GM19351 (cell line): ENCODE results near the gene KCTD21.
"Not testable (repeated sequence)": the region's sequence is repeated elsewhere in the genome, so short reads cannot be mapped to it uniquely, and the experiment has no call there.

Source experiments
- ATAC-seq: cut with Tn5 transposase; IDR thresholded peaks from one replicate; pipeline ENCODE4 v1.9.1; 2021; ENCODE audit warnings: mild to moderate bottlenecking, moderate library complexity; ENCODE audit not compliant: unreplicated experiment

The KCTD21 gene

DNA sequence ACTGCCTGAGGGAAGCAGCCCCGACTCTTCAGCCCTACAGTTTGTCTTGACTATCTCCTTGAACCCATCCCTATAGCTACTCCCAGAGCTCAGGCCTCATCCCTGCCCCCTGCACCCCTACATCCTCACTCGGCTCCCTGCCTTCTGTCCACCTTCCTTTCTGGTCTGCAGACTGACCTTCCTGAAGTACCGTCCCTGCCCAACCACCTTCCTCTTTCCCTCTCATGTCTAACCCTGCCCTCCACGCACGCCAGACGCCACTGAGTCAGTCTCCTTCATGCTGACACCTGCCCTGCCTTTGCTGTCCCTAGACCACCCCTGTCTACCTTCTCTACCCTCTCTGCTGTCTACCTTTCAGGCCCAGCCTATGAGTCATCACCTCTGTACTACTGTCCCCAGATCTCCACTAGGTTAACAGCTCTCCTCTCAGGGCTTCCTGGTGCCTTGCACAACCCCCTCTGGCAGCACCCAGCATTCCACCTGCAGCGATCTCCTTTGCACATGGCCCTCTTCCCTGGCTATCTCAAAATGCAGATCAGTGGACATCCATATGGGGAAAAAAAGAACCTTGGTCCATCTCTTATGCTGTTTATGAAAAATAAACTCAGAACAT, 8.9 kb downstream of the KCTD21 start:
- no peak for ATAC-seq

DNA sequence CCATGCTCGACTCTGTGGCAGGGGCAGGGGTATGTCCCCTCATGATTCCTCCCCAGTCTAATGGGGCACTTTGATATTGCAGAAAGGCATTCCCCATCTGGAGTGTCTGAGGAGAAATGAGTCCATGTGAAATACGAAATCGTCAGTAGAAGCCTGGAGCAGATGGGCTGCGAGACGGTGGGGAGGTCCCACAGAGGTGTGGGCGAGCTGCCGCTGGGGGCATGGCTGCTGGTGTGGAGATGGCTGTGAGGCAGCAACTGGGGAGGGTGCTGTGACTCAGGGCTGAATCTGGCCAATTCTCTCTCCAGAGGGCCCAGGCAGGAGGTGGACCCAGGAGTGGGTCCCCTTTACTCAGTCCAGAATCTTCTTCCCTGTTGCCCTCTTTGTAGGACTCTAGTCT, 11.2 kb downstream of the KCTD21 start:
- no peak for ATAC-seq

DNA sequence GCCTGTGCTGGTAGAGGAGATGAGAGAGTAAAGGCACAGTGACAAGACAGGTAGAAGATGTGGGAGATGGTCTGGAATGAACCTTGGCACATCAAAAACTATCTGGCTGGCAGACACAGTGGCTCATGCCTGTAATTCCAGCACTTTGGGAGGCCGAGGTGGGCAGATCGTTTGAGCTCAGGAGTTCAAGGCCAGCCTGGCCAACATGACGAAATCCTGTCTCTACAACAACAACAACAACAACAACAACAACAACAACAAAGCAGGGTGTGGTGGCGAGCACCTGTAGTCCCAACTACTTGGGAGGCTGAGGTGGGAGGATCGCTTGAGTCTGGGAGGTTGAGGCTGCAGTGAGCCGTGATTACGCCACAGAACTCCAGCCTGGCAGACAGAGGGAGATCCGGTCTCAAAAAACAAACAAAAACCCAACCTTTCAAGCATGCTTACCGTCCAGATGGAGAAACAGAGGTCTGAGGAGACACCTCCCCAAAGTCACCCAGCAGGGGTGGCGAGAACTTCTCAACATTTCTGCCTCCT, 11.8 kb downstream of the KCTD21 start:
- ATAC-seq: no peak

DNA sequence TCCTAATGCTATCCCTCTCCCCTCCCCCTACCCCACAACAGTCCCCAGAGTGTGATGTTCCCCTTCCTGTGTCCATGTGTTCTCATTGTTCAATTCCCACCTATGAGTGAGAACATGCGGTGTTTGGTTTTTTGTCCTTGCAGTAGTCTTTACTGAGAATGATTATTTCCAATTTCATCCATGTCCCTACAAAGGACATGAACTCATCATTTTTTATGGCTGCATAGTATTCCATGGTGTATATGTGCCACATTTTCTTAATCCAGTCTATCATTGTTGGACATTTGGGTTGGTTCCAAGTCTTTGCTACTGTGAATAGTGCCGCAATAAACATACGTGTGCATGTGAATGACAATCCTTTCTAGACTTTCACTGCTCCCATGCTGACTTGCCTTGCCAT, 12.6 kb downstream of the KCTD21 start:
- not testable (repeated sequence) for ATAC-seq

DNA sequence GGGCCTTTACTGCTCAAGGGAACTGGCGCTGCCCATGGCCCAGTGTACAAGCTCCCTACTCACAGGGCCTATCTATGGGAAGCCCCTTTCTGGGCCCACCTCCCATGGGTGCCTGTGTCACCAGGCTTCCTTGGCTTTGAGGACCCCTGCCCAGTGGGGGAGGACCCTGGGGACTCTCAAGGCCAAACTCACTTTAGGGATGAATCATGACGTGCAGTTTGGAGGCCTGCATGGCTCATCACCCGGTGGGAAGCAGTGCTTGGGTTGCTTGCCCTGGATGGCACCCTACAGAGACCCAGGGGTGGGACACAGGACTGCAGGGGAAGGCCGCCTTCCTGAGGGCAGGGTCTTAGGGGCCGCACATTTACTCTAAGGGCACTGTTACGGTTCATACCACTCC, 16.5 kb downstream of the KCTD21 start:
- ATAC-seq: no peak

DNA sequence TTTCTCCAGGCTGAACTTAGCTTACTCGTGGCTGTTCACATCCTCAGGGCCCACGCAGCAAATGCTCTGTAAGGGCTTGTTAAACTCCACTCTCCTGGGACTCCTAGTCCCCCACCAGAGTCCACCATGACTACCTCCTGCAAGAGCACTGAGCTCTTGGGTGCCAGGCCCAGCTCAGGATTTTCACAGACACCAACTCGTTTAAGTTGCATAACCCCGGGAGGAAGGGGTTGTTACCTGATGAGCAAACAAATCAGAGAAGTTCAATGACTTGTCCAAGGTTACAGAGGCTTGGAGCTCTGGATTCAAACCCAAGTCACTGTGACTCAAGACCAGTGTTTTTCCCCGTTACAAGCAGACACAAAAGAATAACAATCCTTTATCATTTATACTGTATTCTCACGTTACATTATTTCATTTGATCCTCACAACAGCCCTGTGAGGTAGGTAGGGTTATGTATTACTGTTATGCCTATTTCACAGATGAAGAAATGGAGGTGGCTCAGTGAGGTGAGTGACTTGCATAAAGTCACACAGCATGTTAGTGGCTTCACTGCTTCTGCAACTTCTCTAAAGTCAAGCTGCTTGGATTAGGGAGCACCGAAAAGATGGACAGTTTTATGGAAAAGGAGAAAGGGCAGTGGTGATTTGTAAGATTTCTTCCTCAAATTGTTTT, 17.4 kb downstream of the KCTD21 start:
- ATAC-seq: no peak

DNA sequence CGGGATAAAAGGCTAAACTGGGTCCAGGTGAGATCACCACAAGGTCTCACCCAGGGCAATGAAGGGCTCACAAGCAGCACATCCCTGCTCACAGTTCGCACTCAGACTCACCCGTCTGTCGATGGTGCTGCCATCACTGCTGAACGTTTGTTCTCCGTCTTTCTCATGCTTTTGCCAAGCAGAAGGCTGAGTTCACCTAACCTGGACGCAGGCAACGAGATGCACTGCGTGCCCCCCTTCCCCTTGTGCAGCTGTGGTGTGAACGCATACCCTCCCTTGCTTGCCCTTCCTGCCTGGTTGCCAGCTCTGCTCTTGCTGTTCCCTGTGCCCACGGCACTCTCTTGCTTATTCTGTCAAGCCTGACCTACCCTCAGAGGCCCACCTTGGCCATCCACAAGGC, 18.0 kb downstream of the KCTD21 start:
- no peak for ATAC-seq

DNA sequence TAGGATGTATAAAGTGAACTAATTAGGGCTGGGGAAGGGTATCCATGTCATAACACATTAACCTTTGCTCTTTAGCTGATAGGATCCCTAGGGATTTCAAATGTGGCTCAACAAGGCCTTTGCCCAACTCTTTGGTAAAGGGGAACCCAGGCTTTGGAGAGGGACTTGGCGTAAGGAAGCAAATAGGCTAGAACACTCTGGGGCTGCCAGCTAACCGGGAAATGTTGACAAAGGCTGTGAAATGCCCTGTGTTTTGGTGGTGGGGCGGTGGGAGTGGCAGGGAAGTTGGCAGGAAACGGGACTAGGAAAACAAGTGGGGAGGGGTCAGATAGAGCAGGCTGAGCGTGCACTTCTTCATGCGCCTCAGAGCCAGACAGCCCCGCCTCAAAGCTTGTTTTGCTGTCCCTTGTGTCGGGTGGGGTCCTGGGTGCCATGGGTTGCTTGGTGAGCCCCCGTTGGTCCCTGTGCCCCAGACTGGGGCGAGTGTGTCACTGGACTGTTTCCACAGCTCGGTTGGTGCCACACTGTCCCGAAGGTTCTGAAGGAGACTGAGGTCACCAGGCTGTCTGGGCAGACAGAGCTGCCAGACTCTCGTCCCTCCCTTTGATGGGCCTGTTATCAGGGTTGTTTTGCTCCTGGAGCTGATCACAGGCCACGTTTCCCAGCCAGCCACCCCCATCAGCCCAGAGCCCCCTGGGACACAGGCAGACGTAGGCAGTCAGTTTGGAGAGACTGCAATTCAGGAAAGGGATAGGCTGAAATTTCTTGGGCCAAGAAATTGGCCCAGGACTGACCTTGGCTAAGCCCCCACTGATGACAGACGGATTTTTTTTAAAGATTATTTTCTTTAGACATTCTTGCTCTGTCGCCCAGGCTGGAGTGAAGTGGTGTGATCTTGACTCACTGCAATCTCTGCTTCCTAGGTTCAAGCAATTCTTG, 19.6 kb downstream of the KCTD21 start:
- no peak for ATAC-seq

DNA sequence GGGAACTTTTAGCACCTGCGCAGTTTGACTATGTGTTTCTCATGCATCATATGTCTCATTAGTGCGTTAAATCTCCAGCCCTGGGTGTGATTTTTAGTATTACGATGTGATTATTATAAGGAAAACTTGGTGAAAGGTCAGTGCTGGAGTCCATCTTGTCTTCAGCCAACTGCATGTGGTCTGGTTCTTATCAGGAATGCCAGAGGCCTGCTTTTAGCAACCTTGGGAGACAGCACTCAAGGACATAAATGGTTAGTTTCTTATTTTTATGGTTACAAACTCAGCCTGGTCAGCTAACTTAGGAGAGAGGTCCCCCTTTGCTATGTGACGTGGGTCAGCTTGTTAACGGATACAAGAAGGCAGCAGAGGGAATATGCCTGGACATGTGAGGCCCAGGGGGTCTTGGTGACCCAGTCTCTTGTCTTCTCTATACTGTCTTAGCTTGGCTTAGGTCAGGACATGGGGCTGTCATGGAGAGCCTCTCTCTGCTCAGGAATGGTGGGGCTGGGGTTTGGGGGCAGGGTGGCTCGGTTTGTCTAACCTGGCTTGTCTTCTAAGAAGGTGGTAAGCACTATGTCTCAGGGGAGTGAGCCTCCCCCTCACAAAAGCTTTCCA, 21.5 kb downstream of the KCTD21 start:
- ATAC-seq: no peak

DNA sequence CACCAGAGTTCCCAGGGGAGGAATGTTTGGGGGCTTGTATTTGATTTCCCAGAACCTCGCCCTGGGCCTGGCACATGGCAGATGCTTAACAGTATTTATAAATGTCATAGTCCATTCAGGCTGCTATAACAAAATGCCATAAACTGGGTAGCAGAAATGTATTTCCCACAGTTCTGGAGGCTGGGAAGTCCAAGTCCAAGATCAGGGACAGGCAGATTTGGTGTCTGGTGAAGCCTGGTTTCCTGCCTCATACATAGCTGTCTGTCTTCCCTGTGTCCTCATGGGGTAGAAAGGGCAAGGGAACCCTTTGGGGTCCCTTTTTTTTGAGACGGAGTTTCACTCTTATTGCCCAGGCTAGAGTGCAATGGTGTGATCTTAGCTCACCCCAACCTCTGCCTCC, 24.0 kb downstream of the KCTD21 start:
- ATAC-seq: no peak

DNA sequence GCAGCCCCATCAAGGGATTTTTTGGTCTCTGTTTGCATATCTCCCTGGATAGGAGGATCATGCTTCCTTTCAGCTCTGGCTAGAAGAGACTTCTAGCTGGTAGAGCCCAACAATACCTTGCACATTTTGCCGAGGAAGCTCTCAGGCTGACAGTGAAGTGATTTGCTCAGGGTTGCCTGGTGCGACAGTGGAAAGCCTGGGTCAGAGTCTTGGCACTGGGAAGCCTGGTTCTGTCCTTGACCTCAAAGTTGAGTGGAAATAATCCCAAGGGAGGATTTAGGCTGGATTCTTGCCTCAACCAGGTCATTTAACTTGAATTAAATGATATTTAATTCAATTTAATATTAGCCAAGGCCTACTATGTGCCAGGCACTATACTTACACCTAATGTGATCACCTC, 24.6 kb downstream of the KCTD21 start:
- no peak for ATAC-seq

DNA sequence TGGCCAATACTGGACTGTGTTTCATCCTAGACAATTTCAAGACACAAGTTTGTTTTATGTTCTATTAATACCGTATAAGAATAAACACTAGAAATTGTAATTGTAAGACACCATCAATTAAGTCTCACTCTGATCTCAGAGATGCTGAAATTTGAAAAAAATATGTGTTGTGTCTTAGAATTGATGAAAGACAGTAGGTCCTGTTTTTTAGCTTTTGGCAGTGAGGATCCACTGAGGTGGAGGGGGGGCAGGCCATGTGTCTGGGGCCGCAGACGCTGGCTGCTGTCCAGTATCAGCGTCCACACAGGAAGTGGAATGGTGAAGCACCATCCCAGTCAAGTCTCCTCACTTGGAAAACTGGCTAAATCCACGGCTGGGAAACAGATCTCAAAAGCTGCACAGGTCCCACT, 26.5 kb downstream of the KCTD21 start:
- ATAC-seq: no peak

DNA sequence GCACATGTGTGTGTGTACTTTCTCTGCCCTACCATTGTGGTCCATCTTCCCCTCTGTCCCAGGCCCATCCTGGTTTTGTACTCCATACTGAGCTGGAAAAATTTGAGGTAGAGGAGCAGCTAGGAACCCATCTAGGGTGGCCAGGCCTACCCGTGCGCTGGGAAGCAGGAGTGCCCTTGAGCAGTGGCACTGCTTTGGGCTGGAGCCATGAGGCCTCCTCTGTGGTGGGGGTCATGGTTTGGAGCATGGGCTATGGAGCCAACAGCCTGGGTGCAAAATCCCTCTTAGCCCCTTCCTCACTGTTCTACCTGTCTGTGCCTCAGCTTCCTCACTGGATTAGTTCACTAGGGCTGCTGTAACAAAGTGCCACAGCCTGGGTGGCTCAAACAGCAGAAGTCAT, 27.1 kb downstream of the KCTD21 start:
- ATAC-seq: no peak

DNA sequence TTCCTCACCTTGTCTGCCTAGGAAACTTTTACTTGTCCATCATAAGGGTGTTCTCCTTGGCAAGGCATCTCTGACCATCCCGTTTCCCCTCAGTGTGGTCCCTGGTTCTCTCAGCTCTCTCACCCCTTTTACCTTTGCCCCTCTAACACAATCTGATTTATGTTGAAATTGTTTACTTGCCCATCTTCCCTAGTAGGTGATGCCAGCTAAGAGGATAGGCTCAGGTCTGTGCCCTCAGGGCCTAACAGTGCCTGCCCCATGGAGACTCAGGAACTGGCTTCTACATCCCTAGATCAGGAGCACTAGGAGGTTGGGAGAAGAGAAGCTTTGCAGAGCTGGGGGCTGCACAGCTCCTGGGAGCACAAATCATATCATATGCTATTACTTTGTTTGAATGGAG, 27.9 kb downstream of the KCTD21 start:
- no peak for ATAC-seq

DNA sequence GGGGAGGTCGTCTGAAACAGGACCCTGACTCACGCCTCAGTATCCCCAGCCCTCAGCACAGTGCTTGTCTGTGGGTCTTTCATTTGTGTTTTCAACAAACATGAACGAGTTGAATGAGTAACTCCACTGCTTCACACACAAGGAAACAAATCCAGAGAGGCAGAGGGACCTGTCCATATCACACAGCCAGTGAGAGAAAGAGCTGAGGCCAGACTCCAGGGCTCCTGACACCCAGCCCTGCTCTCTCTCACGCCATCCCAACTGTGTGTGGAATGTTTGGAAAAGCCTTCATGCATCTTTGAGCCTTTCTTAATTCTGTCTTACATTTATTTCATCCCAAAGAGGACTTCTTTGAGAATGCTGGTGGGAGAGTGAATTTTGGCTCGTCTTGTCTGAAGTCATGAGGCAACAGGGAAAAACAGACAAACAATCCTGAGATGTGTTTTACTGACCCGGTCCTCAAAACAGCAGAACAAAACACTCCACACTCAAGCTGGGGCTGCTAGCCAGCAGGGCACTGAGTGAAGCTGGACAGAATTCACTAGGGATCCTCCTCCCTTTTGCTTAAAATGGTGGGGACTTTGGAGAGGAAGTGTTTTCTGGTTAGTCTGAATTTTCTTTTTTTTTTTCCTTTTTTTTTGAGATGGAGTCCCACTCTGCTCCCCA, 29.3 kb downstream of the KCTD21 start:
- no peak for ATAC-seq

DNA sequence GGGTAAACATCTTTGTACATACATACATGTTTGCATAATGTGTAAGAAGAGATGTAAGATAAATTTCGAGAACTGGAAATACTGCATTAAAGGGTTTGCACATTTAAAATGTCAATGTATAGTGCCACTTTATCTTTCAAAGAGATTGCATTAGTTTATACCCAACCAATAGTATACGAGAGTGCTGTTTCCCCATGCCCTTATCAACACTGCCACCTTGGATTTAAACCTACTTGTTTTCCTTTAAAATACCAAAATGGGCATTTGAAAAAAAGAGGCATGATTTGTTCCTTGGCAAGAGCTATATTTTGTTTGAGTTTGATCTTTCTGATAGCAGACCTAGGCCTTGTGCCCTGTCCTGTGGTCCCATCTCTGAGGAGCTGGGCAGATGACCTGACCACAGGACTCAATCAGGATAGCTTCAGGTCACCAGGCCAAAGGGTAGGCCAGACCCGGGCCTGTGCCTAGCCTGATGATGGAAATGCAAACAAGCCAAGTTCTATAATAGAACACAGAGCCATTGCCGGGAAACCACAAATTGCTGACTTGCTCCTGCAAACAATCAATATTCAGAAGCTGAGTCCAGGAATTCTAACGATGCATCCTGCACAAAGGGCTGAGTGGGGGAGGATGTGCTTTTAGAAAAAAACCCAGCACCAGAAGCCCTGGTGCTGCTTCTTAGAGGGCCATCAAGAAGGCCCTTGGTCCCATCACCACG, 32.1 kb downstream of the KCTD21 start:
- no peak for ATAC-seq

DNA sequence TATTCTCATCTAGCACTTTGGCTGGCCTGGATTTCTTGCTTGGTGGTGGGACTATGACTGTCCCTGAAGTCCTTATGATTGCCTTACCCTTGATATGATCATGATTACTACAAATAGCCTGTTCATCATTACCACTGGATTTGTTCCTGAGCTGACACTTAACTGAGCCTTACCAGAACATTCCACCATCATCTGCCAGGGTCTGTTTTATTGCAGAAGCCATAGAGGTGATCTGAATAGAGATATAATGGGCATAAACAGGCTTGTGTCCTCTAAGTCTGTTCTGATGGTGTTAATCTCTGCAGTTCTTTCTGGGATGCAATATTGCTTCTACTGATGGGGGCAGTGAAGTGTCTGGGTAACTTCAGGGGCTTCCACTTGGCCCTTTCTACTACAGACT, 36.6 kb downstream of the KCTD21 start:
- ATAC-seq: no peak

DNA sequence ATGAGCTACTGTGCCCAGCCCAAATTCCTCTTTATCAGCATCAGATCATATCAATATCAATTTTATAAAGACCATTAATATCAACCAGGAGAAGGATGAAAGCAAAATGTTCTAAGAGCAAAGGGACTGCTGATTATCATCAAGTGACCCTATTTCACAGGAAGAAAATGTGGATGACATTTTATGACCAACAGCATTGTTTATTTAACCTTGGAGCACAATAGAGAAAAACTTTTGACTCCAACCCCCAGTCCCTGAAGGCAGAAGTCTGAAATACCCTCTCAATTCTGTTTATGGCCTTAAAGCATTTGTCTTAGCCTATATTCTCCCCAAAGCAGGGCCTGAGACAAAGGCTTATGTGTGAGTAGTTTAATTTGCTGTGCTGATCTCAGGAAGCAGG, 37.7 kb downstream of the KCTD21 start:
- ATAC-seq: no peak

DNA sequence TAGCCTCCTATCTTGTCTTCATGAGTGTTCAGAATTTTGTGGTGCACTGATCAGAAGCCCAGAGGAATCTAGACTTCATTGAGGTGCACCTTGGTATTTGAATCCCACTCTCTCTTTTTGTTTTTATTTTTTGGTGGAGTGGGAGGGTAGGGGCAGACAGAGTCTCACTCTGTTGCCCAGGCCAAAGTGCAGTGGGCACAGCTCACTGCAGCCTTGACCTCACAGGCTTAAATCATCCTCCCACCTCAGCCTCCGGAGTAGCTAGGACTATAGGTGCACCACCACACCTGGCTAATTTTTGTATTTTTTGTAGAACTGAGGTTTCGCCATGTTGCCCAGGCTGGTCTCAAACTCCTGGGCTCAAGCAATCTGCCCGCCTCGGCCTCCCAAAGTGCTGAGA, 38.1 kb downstream of the KCTD21 start:
- no peak for ATAC-seq

DNA sequence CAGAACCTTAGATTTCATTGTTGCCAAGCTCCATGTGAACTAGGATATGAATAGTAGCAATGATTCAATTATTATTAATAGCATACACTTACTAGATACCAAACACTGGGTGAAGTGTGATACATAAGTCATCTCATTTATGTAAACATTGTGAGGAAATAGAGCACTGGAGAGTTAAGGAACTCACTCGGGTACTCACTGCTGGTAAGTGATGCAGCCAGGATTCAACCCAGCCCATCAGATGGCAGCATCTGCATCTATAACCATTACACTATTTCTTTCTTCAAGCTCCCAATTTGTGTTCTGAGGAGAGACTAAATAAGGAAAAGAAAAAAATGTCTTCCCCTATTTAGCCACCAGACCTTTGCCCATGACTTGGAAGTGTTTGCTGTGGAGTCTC, 38.8 kb downstream of the KCTD21 start:
- ATAC-seq: no peak
